Heart left ventricle (tissue), 16 donors: ENCODE measurements around the gene DLK2. TPM values are rescaled to one million over a fixed set of nuclear protein-coding genes. Genes with fewer than 3 reads are reported as not detected.

Source experiments
- ATAC-seq, 4 donors: fragments of 200-7000 bp; cut with Tn5 transposase; one replicate each; pipeline ENCODE4 v1.9.1; 2020 to 2022; ENCODE audit warnings: moderate library complexity in 4 of 4, mild to moderate bottlenecking in 3 of 4, moderate number of reproducible peaks in 1 of 4
- DNase-seq, 5 donors: peaks; one replicate each; pipeline ENCODE4 v3.0.0-alpha.2; 2020
- H3K27ac ChIP-seq, 12 donors: fragments of 200-600 bp; sonication (generic) in 4 of 12; one replicate each; pipeline versions ENCODE4 v1.5.0 to v1.8.0; 2016 to 2022; ENCODE audit warnings: mild to moderate bottlenecking in 2 of 12
- H3K27me3 ChIP-seq, 9 donors: fragments of 200-600 bp; sonication (generic) in 2 of 9; one replicate each; pipeline versions ENCODE4 v1.5.1 to v1.8.0; 2016 to 2022; ENCODE audit warnings: mild to moderate bottlenecking in 3 of 9
- H3K36me3 ChIP-seq, 9 donors: fragments of 200-600 bp; sonication (generic) in 2 of 9; one replicate each; pipeline versions ENCODE4 v1.5.0 to v1.8.0; 2018 to 2022; ENCODE audit warnings: mild to moderate bottlenecking in 2 of 9
- H3K4me1 ChIP-seq, 12 donors: fragments of 200-600 bp; sonication (generic) in 4 of 12; one replicate each; pipeline versions ENCODE4 v1.5.0 to v1.8.0; 2016 to 2022; ENCODE audit warnings: mild to moderate bottlenecking in 3 of 12
- H3K4me3 ChIP-seq, 12 donors: fragments of 200-600 bp; sonication (generic) in 4 of 12; one replicate each; pipeline versions ENCODE4 v1.5.0 to v1.8.0; 2017 to 2022; ENCODE audit warnings: mild to moderate bottlenecking in 9 of 12, moderate library complexity in 4 of 12
- H3K9me3 ChIP-seq, 12 donors: fragments of 200-600 bp; sonication (generic) in 4 of 12; one replicate each; pipeline versions ENCODE4 v1.5.0 to v1.8.0; 2016 to 2022; ENCODE audit warnings: mild to moderate bottlenecking in 1 of 12
- POLR2A ChIP-seq, 2 donors: fragments of 450-650 bp; IDR thresholded peaks; one replicate each; pipeline ENCODE4 v1.6.1; 2017; ENCODE audit warnings: antibody characterized with exemption in 2 of 2, mild to moderate bottlenecking in 2 of 2, moderate library complexity in 2 of 2
- WGBS, 4 donors: extraction: QIAGEN DNeasy Blood & Tissue Kit in 2 of 4; methylation state at CpG; one replicate each; pipeline versions ENCODE4 v1.1.5 to v1.1.7; 2013 to 2018; 5-methylcytosine and 5-hydroxymethylcytosine counted together
- intact Hi-C, 10 donors: fragments of 100-400 bp; cut with DNase I; formaldehyde crosslinking; loops; one replicate each; pipeline versions ENCODE4 v1.11.1 to v1.14.2; 2022
- polyA plus RNA-seq, 2 donors: library from polyadenylated mRNA; stranded (reverse); fragments of 200-250 nt; gene quantifications; one replicate each; pipeline ENCODE4 v1.2.3, GENCODE V29; 2013
- total RNA-seq, 9 donors: library from RNA; depleted of rRNA in 2 of 9; stranded (reverse); fragments of >200 nt in 2 of 9; fragmentation: NEBNext Ultra II Directional in 3 of 9; extraction: Animal tissue kit (Norgen Biotek cat#: 25700) in 3 of 9; gene quantifications; one replicate each; pipeline versions ENCODE4 v1.1.0 to v1.2.4, GENCODE V29; 2016 to 2023
- TF ChIP-seq, protein P1 (sequence below), 12 donors: fragments of 200-600 bp; sonication (generic) in 4 of 12; IDR thresholded peaks; one replicate each; pipeline versions ENCODE4 v1.5.0 to v1.8.0; 2018 to 2022; ENCODE audit warnings: antibody characterized with exemption in 12 of 12, mild to moderate bottlenecking in 5 of 12
- donor health status: ischemic (EF 13 %, LVEDD 7.1; RV severe dilation, severe dysfunction).
- donor health status: healthy with polysubstance abuse.
- donor health status: DM: no; HTN: yes; CAD: no.
- donor health status: DM: no; HTN: no; CAD: no.
- donor health status: ischemic (EF 25% LVEDD 6.9; RV normal size, moderate dysfunction).
- donor health status: ischemic (EF 25% LVEDD 5.7; RV mildly dilated, moderate dysfunction).
- donor health status: healthy.
- donor health status: DM: yes; HTN: yes; CAD: no.
- donor health status: ischemic (EF 35%, LVEDD 5.7; RV mildly dilated, moderate dysfunction).
- donor health status: nonischemic (EF 11% LVEDD 7.7; RV severe dilation, severe dysfunction).
- donor health status: DM: yes; HTN: yes; CAD: no.
- donor health status: PGD.
- donor health status: ischemic (EF 29% LVEDD 5.4; RV normal size, mild dysfunction).
- donor health status: nonischemic (EF 23%, LVEDD 6.1; RV moderate dilation, normal function).

The DLK2 gene
- total and polyA plus RNA-seq, 11 donors = 0.61 to 8.1 (median 2.7) TPM

DNA sequence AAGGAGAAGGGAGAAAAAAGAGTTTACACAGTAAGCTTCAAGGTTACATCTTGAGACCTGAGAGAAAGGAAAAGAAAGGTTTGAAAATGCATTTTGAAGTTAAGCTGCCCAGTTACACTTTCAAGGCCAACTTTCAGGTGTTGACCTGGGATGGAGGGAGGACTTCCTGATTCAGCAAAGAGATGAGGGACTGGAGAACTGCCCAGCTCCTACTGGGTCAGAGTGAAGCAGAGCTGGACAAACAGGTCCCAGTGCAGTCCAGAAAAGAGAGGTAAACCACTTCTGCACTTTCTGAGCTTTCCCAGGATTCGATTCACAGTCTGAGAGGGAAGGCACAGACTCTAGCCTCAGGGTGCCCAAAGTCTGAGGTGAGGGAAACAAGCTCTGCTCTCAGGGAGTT is 16.1 kb upstream of the DLK2 start:
- no peaks in the 10 kb centered on the region for H3K27me3 ChIP-seq
- ATAC-seq (no peak), DNase-seq (no peak)
- no peak overlapping the region for H3K27ac ChIP-seq
- WGBS, 4 donors = 79 to 88% (median 85%) methylated on average over 1 of the region's 1 CpG
- H3K36me3 ChIP-seq = no peaks in the 10 kb centered on the region
- intact Hi-C loops = no loop called here
- H3K4me1 ChIP-seq = peaks cover 0 to 29% (median 4%) of the 10 kb centered on the region in 12 donors
- no peak for TF ChIP-seq POLR2A (IDR thresholded peaks at IDR 0.05)
- TF ChIP-seq, protein P1, sequence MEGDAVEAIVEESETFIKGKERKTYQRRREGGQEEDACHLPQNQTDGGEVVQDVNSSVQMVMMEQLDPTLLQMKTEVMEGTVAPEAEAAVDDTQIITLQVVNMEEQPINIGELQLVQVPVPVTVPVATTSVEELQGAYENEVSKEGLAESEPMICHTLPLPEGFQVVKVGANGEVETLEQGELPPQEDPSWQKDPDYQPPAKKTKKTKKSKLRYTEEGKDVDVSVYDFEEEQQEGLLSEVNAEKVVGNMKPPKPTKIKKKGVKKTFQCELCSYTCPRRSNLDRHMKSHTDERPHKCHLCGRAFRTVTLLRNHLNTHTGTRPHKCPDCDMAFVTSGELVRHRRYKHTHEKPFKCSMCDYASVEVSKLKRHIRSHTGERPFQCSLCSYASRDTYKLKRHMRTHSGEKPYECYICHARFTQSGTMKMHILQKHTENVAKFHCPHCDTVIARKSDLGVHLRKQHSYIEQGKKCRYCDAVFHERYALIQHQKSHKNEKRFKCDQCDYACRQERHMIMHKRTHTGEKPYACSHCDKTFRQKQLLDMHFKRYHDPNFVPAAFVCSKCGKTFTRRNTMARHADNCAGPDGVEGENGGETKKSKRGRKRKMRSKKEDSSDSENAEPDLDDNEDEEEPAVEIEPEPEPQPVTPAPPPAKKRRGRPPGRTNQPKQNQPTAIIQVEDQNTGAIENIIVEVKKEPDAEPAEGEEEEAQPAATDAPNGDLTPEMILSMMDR (IDR thresholded peaks at IDR 0.05) = no peak
- no peak overlapping the region for H3K4me3 ChIP-seq
- no peaks in the 10 kb centered on the region for H3K9me3 ChIP-seq

DNA sequence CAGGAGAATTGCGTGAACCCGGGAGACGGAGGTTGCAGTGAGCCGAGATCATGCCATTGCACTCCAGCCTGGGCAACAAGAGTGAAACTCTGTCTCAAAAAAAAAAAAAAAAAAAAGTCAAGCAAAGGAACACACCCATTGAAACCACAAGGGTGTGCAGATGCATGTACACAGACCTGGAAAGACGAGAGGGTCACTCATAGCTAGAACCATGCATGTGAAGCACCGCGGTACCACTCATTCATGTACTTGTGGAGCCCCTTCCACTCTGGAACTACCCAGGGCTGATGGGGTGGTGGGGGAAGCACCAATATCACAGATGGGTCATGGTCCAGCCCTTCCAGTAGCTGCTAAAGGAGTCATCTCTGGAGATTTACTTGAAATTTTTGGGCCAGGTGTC is 14.6 kb upstream of the DLK2 start:
- TF ChIP-seq, protein P1 (IDR thresholded peaks at IDR 0.05) = no peak
- no peak for TF ChIP-seq POLR2A (IDR thresholded peaks at IDR 0.05)
- no peaks in the 10 kb centered on the region for H3K36me3 ChIP-seq
- no peaks in the 10 kb centered on the region for H3K9me3 ChIP-seq
- DNase-seq (no peak), ATAC-seq (no peak)
- 92 to 95% (median 92%) methylated on average over 7 of the region's 7 CpGs for WGBS, 4 donors
- intact Hi-C loops = no loop called here
- no peak overlapping the region for H3K4me3 ChIP-seq
- no peaks in the 10 kb centered on the region for H3K27me3 ChIP-seq
- peaks cover 0 to 29% (median 4%) of the 10 kb centered on the region in 12 donors for H3K4me1 ChIP-seq
- peak overlapping the region in 5 of 12 donors; percentile 28 to 95 (median 79) for H3K27ac ChIP-seq

DNA sequence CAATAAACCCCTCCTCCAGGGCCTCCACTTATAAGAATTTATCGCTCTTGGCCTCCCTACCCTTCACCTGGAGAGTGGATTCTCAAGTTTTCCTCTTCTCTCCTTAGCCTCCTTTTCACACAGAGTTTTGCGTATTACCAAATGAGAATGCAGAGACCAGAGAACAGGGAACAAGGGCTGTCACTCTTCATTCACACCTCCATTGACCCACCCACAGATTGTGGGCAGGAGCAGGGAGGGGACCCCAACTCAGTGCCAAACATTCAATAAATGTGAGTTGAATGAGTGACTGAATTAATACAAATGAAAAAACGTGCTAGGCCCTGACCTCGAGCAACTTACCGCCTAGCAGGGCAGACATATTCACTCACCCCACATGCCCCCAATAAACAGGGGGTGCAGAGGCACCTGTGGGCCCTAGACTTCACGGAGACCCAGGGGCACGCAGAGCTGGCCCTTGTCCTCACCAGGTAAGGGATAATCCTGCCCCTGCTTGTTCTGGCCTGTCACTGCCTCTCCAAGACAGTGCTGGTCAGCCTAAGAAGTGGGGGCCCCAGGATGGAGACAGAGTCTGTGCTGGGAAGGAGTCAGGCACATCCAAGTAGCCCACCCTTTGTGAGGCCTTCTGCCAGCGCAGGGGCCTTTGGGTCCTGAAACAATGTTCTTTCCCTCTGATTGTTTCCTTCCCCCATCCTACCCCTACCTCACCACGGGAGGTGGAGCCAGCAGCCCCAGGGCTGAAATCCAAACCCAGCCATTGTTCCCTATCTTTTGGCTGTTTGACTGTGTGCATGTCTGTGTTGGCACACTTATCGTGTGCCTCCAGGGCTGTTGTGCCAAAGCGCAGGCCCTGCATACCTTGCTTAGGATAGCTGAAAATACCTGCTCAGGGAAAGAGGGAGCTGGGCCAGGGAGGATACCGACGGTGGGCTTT is 13.7 kb upstream of the DLK2 start:
- Histone ChIP-seq H3K4me3 (no peak overlapping the region), H3K9me3 (no peaks in the 10 kb centered on the region), H3K4me1 (peaks cover 0 to 29% (median 4%) of the 10 kb centered on the region in 12 donors), H3K27me3 (no peaks in the 10 kb centered on the region), H3K27ac (peak overlapping the region in 10 of 12 donors; percentile 24 to 95 (median 72)), H3K36me3 (no peaks in the 10 kb centered on the region)
- DNase-seq (peak in 3 of 5 donors; percentile 48 to 70 (median 59)), ATAC-seq (peak; percentile 85 to 95 (median 92))
- intact Hi-C loops = no loop called here
- 45 to 55% (median 53%) methylated on average over 12 to 13 of the region's 13 CpGs for WGBS, 4 donors
- TF ChIP-seq, protein P1 (IDR thresholded peaks at IDR 0.05) = no peak
- TF ChIP-seq POLR2A (IDR thresholded peaks at IDR 0.05) = no peak

DNA sequence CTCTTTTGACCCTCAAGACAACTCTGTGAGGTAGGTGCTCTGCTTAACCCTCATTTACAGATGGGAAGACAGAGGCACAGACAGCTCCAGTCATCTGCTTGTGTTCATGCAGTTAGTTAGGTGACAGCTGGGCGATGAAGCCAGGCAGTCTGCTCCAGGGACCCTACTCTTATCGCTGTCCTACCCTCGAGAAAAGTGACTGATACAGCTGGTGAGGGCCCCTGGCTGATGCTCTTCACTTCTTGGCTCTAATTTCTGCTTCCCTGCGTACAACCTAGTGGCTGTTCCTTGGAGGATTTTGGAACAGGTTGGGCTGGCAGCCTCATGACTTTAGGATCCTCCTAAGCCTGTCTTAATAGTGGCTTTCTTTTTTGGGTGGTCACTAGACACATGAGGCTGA is 12.9 kb upstream of the DLK2 start:
- Histone ChIP-seq H3K36me3 (no peaks in the 10 kb centered on the region), H3K9me3 (no peaks in the 10 kb centered on the region), H3K27ac (peak overlapping the region in 9 of 12 donors; percentile 28 to 95 (median 79)), H3K27me3 (peaks cover 0 to 4% (median 0%) of the 10 kb centered on the region in 9 donors), H3K4me1 (peaks cover 0 to 25% (median 4%) of the 10 kb centered on the region in 12 donors), H3K4me3 (no peak overlapping the region)
- intact Hi-C loops = no loop called here
- 37 to 50% (median 43%) methylated on average over 4 of the region's 4 CpGs for WGBS, 4 donors
- ATAC-seq (peak in 2 of 4 donors; percentile 28 to 60), DNase-seq (no peak)
- TF ChIP-seq, protein P1 (IDR thresholded peaks at IDR 0.05) = no peak
- TF ChIP-seq POLR2A (IDR thresholded peaks at IDR 0.05) = no peak
